ENCODE data around the gene BTBD16. TPM values are rescaled to one million over a fixed set of nuclear protein-coding genes. Genes with fewer than 3 reads are reported as not detected.

Gene BTBD16
- total and polyA plus RNA-seq, 2 of the 13 experiments (the other 11 are each of a cell fraction or from before 2014, with no cell fraction given): 5.0 to 11.9 TPM

DNA sequence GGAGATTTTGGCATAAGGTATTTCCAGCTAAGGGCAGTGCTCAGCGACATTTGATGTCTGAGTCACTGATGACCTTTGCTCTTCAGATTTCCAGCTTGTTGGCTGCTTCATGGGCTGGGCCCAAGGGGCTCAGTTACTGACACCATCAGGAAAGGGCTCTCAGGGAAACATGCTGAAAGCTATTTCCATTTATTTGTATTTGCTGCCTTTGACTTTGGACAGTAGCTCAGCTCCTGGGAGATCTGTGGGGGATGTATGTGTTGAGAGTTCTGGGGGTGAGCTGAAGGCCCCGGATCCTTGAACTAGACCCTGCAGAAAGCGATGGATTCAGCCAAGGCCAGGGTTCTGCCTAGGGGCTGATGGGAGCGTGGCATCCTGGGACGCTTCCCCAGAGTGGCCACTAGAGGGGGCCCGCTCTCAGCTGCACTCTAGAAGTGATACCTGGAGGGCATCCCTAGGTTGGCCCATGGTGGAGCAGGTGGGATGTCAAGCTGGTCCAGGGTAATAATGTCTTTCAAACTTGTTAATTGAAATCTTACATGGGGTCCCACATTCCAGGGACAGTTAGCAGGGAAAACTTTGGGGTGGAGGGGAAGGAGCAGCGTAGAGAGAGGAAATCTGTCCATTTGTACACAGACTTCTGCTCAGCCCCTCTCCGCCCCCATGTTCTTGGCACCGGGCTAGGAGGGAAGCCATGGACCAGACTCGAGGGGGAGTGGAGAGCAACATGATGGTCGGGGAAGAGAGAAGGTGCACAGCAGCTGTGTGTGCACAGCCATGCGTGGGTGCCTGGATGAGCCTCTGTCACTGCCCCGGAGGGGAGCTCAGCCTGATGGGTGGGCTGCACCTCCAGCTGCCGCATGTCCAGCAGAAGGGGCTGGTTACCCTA, 3.0 kb upstream of the BTBD16 start (continued):
- TF ChIP-seq MAZ (IDR thresholded peaks at IDR 0.05; ENCODE audit: borderline replicate concordance, low read depth, low read length) (no peak), MAZ (CRISPR knock-in tag; IDR thresholded peaks at IDR 0.05; ENCODE audit: low read depth) (no peak), KLF6 (CRISPR knock-in tag; IDR thresholded peaks at IDR 0.05) (0 out of 2 replicates have a peak, but pooled peaks have one; percentile 53), FLYWCH1 (CRISPR knock-in tag; IDR thresholded peaks at IDR 0.05) (no peak), ZNF83 (CRISPR knock-in tag; IDR thresholded peaks at IDR 0.05; ENCODE audit: borderline replicate concordance) (no peak), NR1H2 (CRISPR knock-in tag; IDR thresholded peaks at IDR 0.05; ENCODE audit: borderline replicate concordance, low read depth) (no peak), ISL2 (CRISPR knock-in tag; IDR thresholded peaks at IDR 0.05) (no peak), KLF16 (CRISPR knock-in tag; IDR thresholded peaks at IDR 0.05) (no peak), HNRNPUL1 (IDR thresholded peaks at IDR 0.05; ENCODE audit: low read depth, low read length) (no peak), JUND (CRISPR knock-in tag; IDR thresholded peaks at IDR 0.05) (0 out of 2 replicates have a peak, but pooled peaks have one; percentile 36), ZNF274 (CRISPR knock-in tag; IDR thresholded peaks at IDR 0.05) (no peak), ZNF788 (CRISPR knock-in tag; IDR thresholded peaks at IDR 0.05; ENCODE audit: borderline replicate concordance) (no peak), ATAD3A (CRISPR knock-in tag; IDR thresholded peaks at IDR 0.05) (no peak), HDAC1 (CRISPR knock-in tag; IDR thresholded peaks at IDR 0.05) (no peak), FOXK2 (IDR thresholded peaks at IDR 0.05) (no peak), ZNF136 (CRISPR knock-in tag; IDR thresholded peaks at IDR 0.05; ENCODE audit: low read depth) (no peak), ZNF776 (CRISPR knock-in tag; IDR thresholded peaks at IDR 0.05) (no peak)
- TF ChIP-seq, protein P1, sequence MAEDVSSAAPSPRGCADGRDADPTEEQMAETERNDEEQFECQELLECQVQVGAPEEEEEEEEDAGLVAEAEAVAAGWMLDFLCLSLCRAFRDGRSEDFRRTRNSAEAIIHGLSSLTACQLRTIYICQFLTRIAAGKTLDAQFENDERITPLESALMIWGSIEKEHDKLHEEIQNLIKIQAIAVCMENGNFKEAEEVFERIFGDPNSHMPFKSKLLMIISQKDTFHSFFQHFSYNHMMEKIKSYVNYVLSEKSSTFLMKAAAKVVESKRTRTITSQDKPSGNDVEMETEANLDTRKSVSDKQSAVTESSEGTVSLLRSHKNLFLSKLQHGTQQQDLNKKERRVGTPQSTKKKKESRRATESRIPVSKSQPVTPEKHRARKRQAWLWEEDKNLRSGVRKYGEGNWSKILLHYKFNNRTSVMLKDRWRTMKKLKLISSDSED (CRISPR knock-in tag; IDR thresholded peaks at IDR 0.05): no peak
- TF ChIP-seq, protein P2, sequence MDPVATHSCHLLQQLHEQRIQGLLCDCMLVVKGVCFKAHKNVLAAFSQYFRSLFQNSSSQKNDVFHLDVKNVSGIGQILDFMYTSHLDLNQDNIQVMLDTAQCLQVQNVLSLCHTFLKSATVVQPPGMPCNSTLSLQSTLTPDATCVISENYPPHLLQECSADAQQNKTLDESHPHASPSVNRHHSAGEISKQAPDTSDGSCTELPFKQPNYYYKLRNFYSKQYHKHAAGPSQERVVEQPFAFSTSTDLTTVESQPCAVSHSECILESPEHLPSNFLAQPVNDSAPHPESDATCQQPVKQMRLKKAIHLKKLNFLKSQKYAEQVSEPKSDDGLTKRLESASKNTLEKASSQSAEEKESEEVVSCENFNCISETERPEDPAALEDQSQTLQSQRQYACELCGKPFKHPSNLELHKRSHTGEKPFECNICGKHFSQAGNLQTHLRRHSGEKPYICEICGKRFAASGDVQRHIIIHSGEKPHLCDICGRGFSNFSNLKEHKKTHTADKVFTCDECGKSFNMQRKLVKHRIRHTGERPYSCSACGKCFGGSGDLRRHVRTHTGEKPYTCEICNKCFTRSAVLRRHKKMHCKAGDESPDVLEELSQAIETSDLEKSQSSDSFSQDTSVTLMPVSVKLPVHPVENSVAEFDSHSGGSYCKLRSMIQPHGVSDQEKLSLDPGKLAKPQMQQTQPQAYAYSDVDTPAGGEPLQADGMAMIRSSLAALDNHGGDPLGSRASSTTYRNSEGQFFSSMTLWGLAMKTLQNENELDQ (CRISPR knock-in tag; IDR thresholded peaks at IDR 0.05; ENCODE audit: borderline replicate concordance): no peak
- TF ChIP-seq, protein P3, sequence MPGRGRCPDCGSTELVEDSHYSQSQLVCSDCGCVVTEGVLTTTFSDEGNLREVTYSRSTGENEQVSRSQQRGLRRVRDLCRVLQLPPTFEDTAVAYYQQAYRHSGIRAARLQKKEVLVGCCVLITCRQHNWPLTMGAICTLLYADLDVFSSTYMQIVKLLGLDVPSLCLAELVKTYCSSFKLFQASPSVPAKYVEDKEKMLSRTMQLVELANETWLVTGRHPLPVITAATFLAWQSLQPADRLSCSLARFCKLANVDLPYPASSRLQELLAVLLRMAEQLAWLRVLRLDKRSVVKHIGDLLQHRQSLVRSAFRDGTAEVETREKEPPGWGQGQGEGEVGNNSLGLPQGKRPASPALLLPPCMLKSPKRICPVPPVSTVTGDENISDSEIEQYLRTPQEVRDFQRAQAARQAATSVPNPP (CRISPR knock-in tag; IDR thresholded peaks at IDR 0.05): no peak
- TF ChIP-seq, protein P4, sequence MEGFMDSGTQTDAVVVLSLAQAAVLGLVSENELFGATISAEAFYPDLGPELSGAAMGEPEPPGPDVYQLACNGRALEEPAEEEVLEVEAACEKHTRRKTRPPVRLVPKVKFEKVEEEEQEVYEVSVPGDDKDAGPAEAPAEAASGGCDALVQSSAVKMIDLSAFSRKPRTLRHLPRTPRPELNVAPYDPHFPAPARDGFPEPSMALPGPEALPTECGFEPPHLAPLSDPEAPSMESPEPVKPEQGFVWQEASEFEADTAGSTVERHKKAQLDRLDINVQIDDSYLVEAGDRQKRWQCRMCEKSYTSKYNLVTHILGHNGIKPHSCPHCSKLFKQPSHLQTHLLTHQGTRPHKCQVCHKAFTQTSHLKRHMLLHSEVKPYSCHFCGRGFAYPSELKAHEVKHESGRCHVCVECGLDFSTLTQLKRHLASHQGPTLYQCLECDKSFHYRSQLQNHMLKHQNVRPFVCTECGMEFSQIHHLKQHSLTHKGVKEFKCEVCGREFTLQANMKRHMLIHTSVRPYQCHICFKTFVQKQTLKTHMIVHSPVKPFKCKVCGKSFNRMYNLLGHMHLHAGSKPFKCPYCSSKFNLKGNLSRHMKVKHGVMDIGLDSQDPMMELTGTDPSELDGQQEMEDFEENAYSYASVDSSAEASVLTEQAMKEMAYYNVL (CRISPR knock-in tag; IDR thresholded peaks at IDR 0.05; ENCODE audit: borderline replicate concordance): no peak

Data from HepG2 (cell line).